ENCODE results near the gene PRKAR1B.

Gene PRKAR1B

GRCh38 chr7:543501-544337, 183.4 kb downstream of the PRKAR1B start:
- no peak overlapping the region for H3K27ac ChIP-seq

GRCh38 chr7:542713-543500, 184.2 kb downstream of the PRKAR1B start:
- no peak overlapping the region for H3K27ac ChIP-seq
- TF ChIP-seq CTCF (conservative IDR thresholded peaks at IDR 0.05) (no peak), ZFX (IDR thresholded peaks at IDR 0.05) (no peak)

More at GRCh38 chr7:543501-544337, 183.4 kb downstream of the PRKAR1B start:
- no peak for TF ChIP-seq ZFX (IDR thresholded peaks at IDR 0.05)
- TF ChIP-seq CTCF (conservative IDR thresholded peaks at IDR 0.05) = no peak

GRCh38 chr7:542131-542712, 184.9 kb downstream of the PRKAR1B start:
- TF ChIP-seq ZFX (IDR thresholded peaks at IDR 0.05) (no peak), CTCF (conservative IDR thresholded peaks at IDR 0.05) (no peak)
- no peak overlapping the region for H3K27ac ChIP-seq

GRCh38 chr7:541661-542060, 185.4 kb downstream of the PRKAR1B start:
- no peak for TF ChIP-seq CTCF (conservative IDR thresholded peaks at IDR 0.05)
- TF ChIP-seq ZFX (IDR thresholded peaks at IDR 0.05) = no peak
- no peak overlapping the region for H3K27ac ChIP-seq

GRCh38 chr7:540997-541396, 186.1 kb downstream of the PRKAR1B start:
- TF ChIP-seq ZFX (IDR thresholded peaks at IDR 0.05) (no peak), CTCF (conservative IDR thresholded peaks at IDR 0.05) (no peak)
- H3K27ac ChIP-seq = no peak overlapping the region

GRCh38 chr7:540579-540978, 186.5 kb downstream of the PRKAR1B start:
- no peak overlapping the region for H3K27ac ChIP-seq
- TF ChIP-seq CTCF (conservative IDR thresholded peaks at IDR 0.05) (no peak), ZFX (IDR thresholded peaks at IDR 0.05) (no peak)

Data from C4-2B (cell line).